Mesothelial cell of epicardium (in vitro differentiated cells): ENCODE results near the gene TMEM143. TPM values are rescaled to one million over a fixed set of nuclear protein-coding genes. Genes with fewer than 3 reads are reported as not detected.
A peak's percentile ranks its signal among the peaks of the same experiment; 100 is the strongest.
"Not testable (repeated sequence)": the region's sequence is repeated elsewhere in the genome, so short reads cannot be mapped to it uniquely, and the experiment has no call there.

Experiments used
- DNase-seq, 2 experiments: peaks; one replicate each; pipeline ENCODE4 v3.0.0; 2021; ENCODE audit warnings: low spot score in 2 of 2; ENCODE audit not compliant: unreplicated experiment in 2 of 2
- H3K27ac Mint-ChIP-seq: 2 replicates; pipeline ENCODE4 v1.8.0; 2021; ENCODE audit warnings: mixed read lengths
- H3K27me3 Mint-ChIP-seq: 2 replicates; pipeline ENCODE4 v1.8.0; 2021; ENCODE audit warnings: low read depth, mixed read lengths
- H3K36me3 Mint-ChIP-seq: 2 replicates; pipeline ENCODE4 v1.8.0; 2021; ENCODE audit warnings: mixed read lengths
- H3K4me1 Mint-ChIP-seq: 2 replicates; pipeline ENCODE4 v1.8.0; 2021; ENCODE audit warnings: mixed read lengths
- H3K4me3 Mint-ChIP-seq: 2 replicates; pipeline ENCODE4 v1.8.0; 2021; ENCODE audit warnings: mild to moderate bottlenecking, moderate library complexity, mixed read lengths
- H3K9me3 Mint-ChIP-seq: 2 replicates; pipeline ENCODE4 v1.8.0; 2021; ENCODE audit warnings: mixed read lengths
- CTCF ChIP-seq: fragments of 200-600 bp; sonication (generic); IDR thresholded peaks from one replicate; pipeline ENCODE4 v1.5.0; 2021; ENCODE audit warnings: antibody characterized with exemption; ENCODE audit not compliant: unreplicated experiment
- total RNA-seq: library from RNA; stranded (reverse); gene quantifications from 3 replicates; pipeline ENCODE4 v1.2.1, GENCODE V29; 2021

Gene TMEM143
- total RNA-seq, 1 donor from 2014 or later: 11.7 TPM

- H3K4me1 Mint-ChIP-seq: peaks cover 50% of the 10 kb centered on the region
Observed at GRCh38 chr19:48393559-48394330, 30.0 kb upstream of the TMEM143 start, which contains the start of gene GRIN2D. Gene GRIN2D (plus strand): TSS chr19:48393668. CDS start chr19:48398393, 4,725 bp downstream.

GRCh38 chr19:48392860-48393558 lies 29.3 kb upstream of the TMEM143 start:
- DNase-seq: no peak
- no peak for TF ChIP-seq CTCF
- Mint-ChIP-seq H3K9me3 (no peaks in the 10 kb centered on the region), H3K27ac (peak overlapping the region; percentile 30), H3K4me3 (peak overlapping the region; percentile 76), H3K36me3 (peaks cover 7% of the 10 kb centered on the region), H3K27me3 (peaks cover 35% of the 10 kb centered on the region), H3K4me1 (peaks cover 53% of the 10 kb centered on the region)

More at GRCh38 chr19:48393559-48394330, 30.0 kb upstream of the TMEM143 start, which contains the start of gene GRIN2D:
- no peaks in the 10 kb centered on the region for H3K9me3 Mint-ChIP-seq
- H3K27me3 Mint-ChIP-seq: peaks cover 36% of the 10 kb centered on the region
- no peak for TF ChIP-seq CTCF
- no peaks in the 10 kb centered on the region for H3K36me3 Mint-ChIP-seq
- peak within 1 kb of the TSS; percentile 30 for H3K27ac Mint-ChIP-seq
- H3K4me3 Mint-ChIP-seq: peak within 1 kb of the TSS; percentile 76
- DNase-seq: peak in 1 of 2 experiments; percentile 65

- Mint-ChIP-seq H3K27me3 (peaks cover 28% of the 10 kb centered on the region), H3K36me3 (peaks cover 13% of the 10 kb centered on the region), H3K4me3 (peak overlapping the region; percentile 96), H3K4me1 (peaks cover 43% of the 10 kb centered on the region)
- not testable (repeated sequence) for H3K27ac Mint-ChIP-seq, DNase-seq, H3K9me3 Mint-ChIP-seq
Observed at GRCh38 chr19:48392006-48392344, 28.2 kb upstream of the TMEM143 start.

GRCh38 chr19:48391100-48392005 lies 27.6 kb upstream of the TMEM143 start, which contains the start of gene KDELR1:
Gene KDELR1 (minus strand): TSS chr19:48391551. CDS start chr19:48391358, 193 bp downstream.
- Mint-ChIP-seq H3K9me3 (no peaks in the 10 kb centered on the region), H3K4me1 (peaks cover 37% of the 10 kb centered on the region), H3K4me3 (peak within 1 kb of the TSS; percentile 96), H3K27ac (peak within 1 kb of the TSS; percentile 97), H3K27me3 (peaks cover 28% of the 10 kb centered on the region), H3K36me3 (peaks cover 14% of the 10 kb centered on the region)
- TF ChIP-seq CTCF: peak; percentile 82
- DNase-seq: peak; percentile 73 to 93

- Mint-ChIP-seq H3K4me1 (peaks cover 28% of the 10 kb centered on the region), H3K27me3 (peaks cover 20% of the 10 kb centered on the region), H3K9me3 (no peaks in the 10 kb centered on the region), H3K27ac (peak overlapping the region; percentile 97), H3K36me3 (peaks cover 18% of the 10 kb centered on the region), H3K4me3 (peak overlapping the region; percentile 96)
- peak; percentile 52 for TF ChIP-seq CTCF
- peak in 1 of 2 experiments; percentile 82 for DNase-seq
Observed at GRCh38 chr19:48390188-48391099, 26.7 kb upstream of the TMEM143 start.
